HUES6 (cell line): ENCODE data around the gene CFB.
"Not testable (repeated sequence)": the region's sequence is repeated elsewhere in the genome, so short reads cannot be mapped to it uniquely, and the experiment has no call there.

Experiments
- H3K27ac ChIP-seq: 2 replicates; pipeline ENCODE4 v1.7.0; 2013; ENCODE audit warnings: low read depth, mild to moderate bottlenecking, low read length, inconsistent platforms
- H3K27me3 ChIP-seq: 2 replicates; pipeline ENCODE4 v1.6.1; 2013; ENCODE audit warnings: low read length; ENCODE audit not compliant: control insufficient read depth, insufficient read depth
- H3K36me3 ChIP-seq: 2 replicates; pipeline ENCODE4 v1.6.1; 2013; ENCODE audit warnings: low read length; ENCODE audit not compliant: control insufficient read depth, insufficient read depth
- H3K4me1 ChIP-seq: 2 replicates; pipeline ENCODE4 v1.6.1; 2013; ENCODE audit warnings: low read length; ENCODE audit not compliant: control insufficient read depth, insufficient read depth
- H3K4me3 ChIP-seq: 2 replicates; pipeline ENCODE4 v1.5.1; 2013; ENCODE audit warnings: low read depth, low read length
- H3K9ac ChIP-seq: one replicate; pipeline ENCODE4 v1.6.1; 2013; ENCODE audit warnings: mild to moderate bottlenecking, low read length
- H3K9me3 ChIP-seq: 2 replicates; pipeline ENCODE4 v1.6.1; 2013; ENCODE audit warnings: low read depth, low read length; ENCODE audit not compliant: control insufficient read depth, insufficient read depth

Gene CFB

GRCh38 chr6:31976065-31976464, 30.2 kb downstream of the CFB start:
- H3K27me3 ChIP-seq, H3K9me3 ChIP-seq, H3K27ac ChIP-seq, H3K4me3 ChIP-seq, H3K4me1 ChIP-seq, H3K9ac ChIP-seq: not testable (repeated sequence)
- peaks cover 13% of the 10 kb centered on the region for H3K36me3 ChIP-seq

- H3K27me3 ChIP-seq, result no peaks in the 10 kb centered on the region
- no peak overlapping the region for H3K27ac ChIP-seq
- peaks cover 4% of the 10 kb centered on the region for H3K4me1 ChIP-seq
- no peaks in the 10 kb centered on the region; the same call in 1 of the 2 replicates for H3K9me3 ChIP-seq
- peaks cover 13% of the 10 kb centered on the region for H3K36me3 ChIP-seq
- no peak overlapping the region for H3K9ac ChIP-seq
- H3K4me3 ChIP-seq, result no peak overlapping the region
These were observed 32.0 kb downstream of the CFB start for GRCh38 chr6:31977816-31978431.

GRCh38 chr6:31978831-31979230, 32.9 kb downstream of the CFB start:
- H3K9ac ChIP-seq, result no peak overlapping the region
- no peak overlapping the region for H3K4me3 ChIP-seq
- H3K9me3 ChIP-seq, result no peaks in the 10 kb centered on the region; the same call in 1 of the 2 replicates
- H3K4me1 ChIP-seq, result no peaks in the 10 kb centered on the region
- H3K36me3 ChIP-seq, result peaks cover 13% of the 10 kb centered on the region
- H3K27me3 ChIP-seq, result no peaks in the 10 kb centered on the region
- no peak overlapping the region for H3K27ac ChIP-seq

- Histone ChIP-seq H3K9ac (no peak overlapping the region), H3K4me1 (no peaks in the 10 kb centered on the region)
These were observed 33.5 kb downstream of the CFB start for GRCh38 chr6:31979238-31979898.

GRCh38 chr6:31980195-31980876, 34.4 kb downstream of the CFB start:
- not testable (repeated sequence) for H3K27ac ChIP-seq, H3K27me3 ChIP-seq, H3K4me1 ChIP-seq, H3K4me3 ChIP-seq, H3K9me3 ChIP-seq, H3K9ac ChIP-seq
- H3K36me3 ChIP-seq, result peaks cover 10% of the 10 kb centered on the region

More at GRCh38 chr6:31979238-31979898, 33.5 kb downstream of the CFB start:
- H3K9me3 ChIP-seq, result no peaks in the 10 kb centered on the region; the same call in 1 of the 2 replicates
- H3K27ac ChIP-seq, result no peak overlapping the region
- no peak overlapping the region for H3K4me3 ChIP-seq
- H3K36me3 ChIP-seq, result peaks cover 11% of the 10 kb centered on the region
- no peaks in the 10 kb centered on the region for H3K27me3 ChIP-seq

GRCh38 chr6:31980998-31981397, 35.1 kb downstream of the CFB start:
- H3K27me3 ChIP-seq, H3K9me3 ChIP-seq, H3K9ac ChIP-seq, H3K4me3 ChIP-seq, H3K4me1 ChIP-seq, H3K27ac ChIP-seq: not testable (repeated sequence)
- peaks cover 10% of the 10 kb centered on the region for H3K36me3 ChIP-seq

GRCh38 chr6:31981744-31982143, 35.8 kb downstream of the CFB start, which contains the start of gene C4A:
Gene C4A (plus strand): TSS chr6:31982057. CDS start chr6:31982108, 51 bp downstream.
- H3K36me3 ChIP-seq, result peaks cover 10% of the 10 kb centered on the region
- not testable (repeated sequence) for H3K4me3 ChIP-seq, H3K9ac ChIP-seq, H3K27me3 ChIP-seq, H3K27ac ChIP-seq, H3K9me3 ChIP-seq, H3K4me1 ChIP-seq

- not testable (repeated sequence) for H3K27ac ChIP-seq, H3K9me3 ChIP-seq, H3K4me3 ChIP-seq, H3K36me3 ChIP-seq, H3K9ac ChIP-seq, H3K4me1 ChIP-seq, H3K27me3 ChIP-seq
These were observed 43.5 kb downstream of the CFB start for GRCh38 chr6:31989363-31989762.

GRCh38 chr6:31994421-31994820, 48.5 kb downstream of the CFB start:
- H3K27me3 ChIP-seq, H3K4me3 ChIP-seq, H3K9ac ChIP-seq, H3K36me3 ChIP-seq, H3K4me1 ChIP-seq, H3K27ac ChIP-seq, H3K9me3 ChIP-seq: not testable (repeated sequence)

GRCh38 chr6:31996385-31996784, 50.5 kb downstream of the CFB start:
- not testable (repeated sequence) for H3K4me1 ChIP-seq, H3K9ac ChIP-seq, H3K27me3 ChIP-seq, H3K9me3 ChIP-seq, H3K36me3 ChIP-seq, H3K4me3 ChIP-seq, H3K27ac ChIP-seq
